Hematopoietic multipotent progenitor cell (in vitro differentiated cells): ENCODE measurements around the gene CDA. TPM values are rescaled to one million over a fixed set of nuclear protein-coding genes. Genes with fewer than 3 reads are reported as not detected.
A peak's percentile ranks its signal among the peaks of the same experiment; 100 is the strongest.
"Not testable (repeated sequence)": the region's sequence is repeated elsewhere in the genome, so short reads cannot be mapped to it uniquely, and the experiment has no call there.

ENCODE experiments used
- DNase-seq, 3 donors: peaks; one replicate each; pipeline ENCODE4 v3.0.0-alpha.2; 2011 to 2015; ENCODE audit warnings: low read depth in 2 of 3, low spot score in 2 of 3
- total RNA-seq: library from RNA; depleted of rRNA; stranded (reverse); fragments of >200 nt; gene quantifications from one replicate; pipeline ENCODE4 v1.2.3, GENCODE V29; 2012

CDA gene
- total RNA-seq, 1 donor: 0.27 TPM

- no peak for DNase-seq
These were observed 1.8 kb upstream of the CDA start for GRCh38 chr1:20586953-20587660.

GRCh38 chr1:20587661-20588053 lies 1.2 kb upstream of the CDA start:
- no peak for DNase-seq

GRCh38 chr1:20589331-20590278 lies 708 bp downstream of the CDA start:
- DNase-seq: no peak

GRCh38 chr1:20590306-20590777 lies 1.4 kb downstream of the CDA start:
- DNase-seq: no peak

- peak in 2 of 3 donors; percentile 17 to 69 for DNase-seq
These were observed 4.9 kb downstream of the CDA start for GRCh38 chr1:20593756-20594155.

- no peak for DNase-seq
These were observed 5.8 kb downstream of the CDA start for GRCh38 chr1:20594746-20595145.

GRCh38 chr1:20596106-20596505 lies 7.2 kb downstream of the CDA start:
- no peak for DNase-seq

GRCh38 chr1:20597650-20598049 lies 8.8 kb downstream of the CDA start:
- peak in 2 of 3 donors; percentile 22 to 32 for DNase-seq

GRCh38 chr1:20600156-20600555 lies 11.3 kb downstream of the CDA start:
- DNase-seq: no peak

GRCh38 chr1:20601129-20601825 lies 12.4 kb downstream of the CDA start:
- no peak for DNase-seq

- DNase-seq: no peak
These were observed 14.1 kb downstream of the CDA start for GRCh38 chr1:20602851-20603450.

- DNase-seq: no peak
These were observed 14.9 kb downstream of the CDA start for GRCh38 chr1:20603504-20604464.

GRCh38 chr1:20604678-20605077 lies 15.8 kb downstream of the CDA start:
- DNase-seq: no peak

GRCh38 chr1:20606801-20607570 lies 18.1 kb downstream of the CDA start:
- not testable (repeated sequence) for DNase-seq

GRCh38 chr1:20609541-20609940 lies 20.6 kb downstream of the CDA start:
- no peak for DNase-seq

GRCh38 chr1:20610970-20611369 lies 22.1 kb downstream of the CDA start:
- no peak for DNase-seq

GRCh38 chr1:20611652-20612051 lies 22.8 kb downstream of the CDA start:
- DNase-seq: no peak

- no peak for DNase-seq
These were observed 23.4 kb downstream of the CDA start for GRCh38 chr1:20612221-20612746.
